ENCODE measurements around the gene C1orf198.

Gene C1orf198

DNA sequence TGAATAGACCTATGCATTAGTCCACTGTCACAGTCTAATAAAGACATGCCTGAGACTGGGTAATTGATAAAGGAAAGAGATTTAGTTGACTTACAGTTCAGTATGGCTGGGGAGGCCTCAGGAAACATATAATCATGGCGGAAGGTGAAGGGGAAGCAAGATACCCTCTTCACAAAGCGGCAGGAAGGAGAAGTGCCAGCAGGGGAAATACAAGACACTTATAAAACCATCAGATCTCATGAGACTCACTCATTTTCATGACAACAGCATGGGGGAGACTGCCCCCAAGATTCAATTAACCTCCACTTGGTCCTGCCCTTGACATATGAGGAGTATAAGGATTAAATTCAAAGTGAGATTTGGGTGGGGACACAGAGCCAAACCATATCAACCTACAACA lies 61.8 kb downstream of the C1orf198 start:
- no peak for DNase-seq

DNA sequence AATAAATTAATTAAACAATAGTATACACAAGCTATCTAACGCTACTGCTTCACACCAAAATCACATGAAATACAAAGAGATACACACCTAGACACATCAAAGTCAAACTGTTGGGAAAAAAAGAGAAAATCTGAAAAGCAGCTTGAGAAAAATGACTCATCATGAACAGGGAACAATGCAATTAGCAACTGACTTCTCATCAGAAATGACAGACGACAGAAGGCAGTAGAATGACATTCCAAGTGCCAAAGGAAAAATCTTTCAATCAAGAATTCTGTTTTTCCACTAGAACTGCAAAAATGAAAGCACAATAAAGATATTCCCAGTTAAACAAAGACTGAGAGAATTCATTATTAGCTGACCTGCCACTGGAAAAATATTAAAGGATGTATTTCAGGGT lies 63.9 kb downstream of the C1orf198 start:
- DNase-seq, result no peak

DNA sequence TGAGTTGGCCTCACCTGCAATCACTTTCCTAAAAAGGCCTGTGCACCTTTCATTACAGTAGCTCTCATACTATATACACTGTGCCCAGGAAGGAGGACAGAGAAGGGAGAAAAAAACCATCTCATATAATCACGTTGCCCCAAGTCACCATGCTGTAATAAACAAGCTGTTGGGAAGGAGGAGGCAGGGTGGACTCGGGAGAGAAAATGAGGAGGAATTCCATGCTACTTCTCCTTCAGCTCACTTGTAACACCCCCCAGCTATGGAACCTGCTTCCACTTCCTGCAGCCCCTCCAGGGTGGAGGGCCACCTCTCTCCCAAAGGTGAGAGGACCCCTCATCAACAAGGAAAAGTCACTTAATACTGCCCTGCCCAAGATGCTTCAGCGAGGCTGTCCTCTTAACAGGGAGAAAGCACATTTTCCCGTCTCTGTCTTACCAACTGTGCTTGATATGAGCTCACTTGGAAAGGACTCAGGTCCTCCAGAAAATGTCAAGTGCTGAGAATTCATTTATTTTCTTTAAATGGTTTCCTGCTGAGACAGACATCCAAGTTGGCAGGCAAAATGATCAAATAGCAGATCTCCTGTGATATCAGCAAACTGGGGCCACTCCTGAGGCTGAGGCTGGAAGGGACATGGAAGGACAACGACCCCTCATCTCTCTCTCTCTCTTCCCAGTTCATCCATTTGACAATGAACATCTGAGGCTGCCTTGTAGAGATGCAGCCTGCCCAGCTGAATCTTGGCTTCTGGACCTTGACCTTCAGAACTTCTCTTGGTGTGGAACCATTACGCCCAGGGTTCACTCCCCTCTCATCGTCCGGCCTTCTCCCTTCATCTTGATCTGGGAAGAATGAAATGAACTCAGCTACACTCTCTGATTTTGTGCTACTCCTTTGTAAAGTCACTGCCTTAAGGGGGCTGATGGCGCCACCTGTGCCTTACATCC lies 67.2 kb downstream of the C1orf198 start:
- DNase-seq, result no peak

DNA sequence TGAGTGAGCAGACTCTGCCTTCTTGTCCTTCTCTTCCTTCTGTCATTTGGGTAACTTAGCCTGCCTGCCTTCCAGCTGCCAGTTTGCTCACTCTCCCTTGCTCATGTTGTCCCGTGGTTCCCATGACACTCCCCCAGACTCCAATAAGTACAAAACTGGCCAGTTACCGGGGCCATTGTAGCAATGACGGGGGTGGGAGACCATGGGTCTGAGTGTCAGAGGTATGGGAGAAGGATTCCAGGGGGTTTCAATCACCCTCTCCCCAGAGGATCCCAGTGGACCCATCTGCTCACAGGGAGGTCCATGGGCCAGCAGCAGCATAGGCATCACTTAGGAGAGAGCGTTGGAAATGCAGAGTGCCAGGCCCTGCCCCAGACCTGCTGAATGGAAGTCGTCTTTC lies 69.8 kb downstream of the C1orf198 start:
- no peak for DNase-seq

DNA sequence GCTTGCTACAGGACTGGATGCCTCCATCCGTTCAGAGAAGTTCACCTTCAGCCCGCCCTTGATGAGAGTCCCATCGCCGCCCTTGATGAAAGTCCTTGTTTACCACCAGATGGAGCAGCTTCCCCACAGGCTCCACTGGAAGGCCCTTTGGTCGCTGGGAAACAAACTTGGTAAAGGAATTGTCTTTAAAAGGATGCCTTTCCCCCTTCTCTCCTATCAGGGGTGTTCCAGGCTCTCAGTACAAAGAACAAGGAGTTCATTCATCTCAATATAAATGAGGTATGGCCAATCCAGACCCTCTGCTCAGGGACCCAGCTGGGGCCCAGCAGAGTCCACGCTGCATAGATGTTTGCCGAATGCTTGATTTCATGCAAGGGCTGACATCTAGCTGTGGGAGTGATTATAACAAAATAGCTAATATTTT lies 70.4 kb downstream of the C1orf198 start:
- DNase-seq, result peak; percentile 24

DNA sequence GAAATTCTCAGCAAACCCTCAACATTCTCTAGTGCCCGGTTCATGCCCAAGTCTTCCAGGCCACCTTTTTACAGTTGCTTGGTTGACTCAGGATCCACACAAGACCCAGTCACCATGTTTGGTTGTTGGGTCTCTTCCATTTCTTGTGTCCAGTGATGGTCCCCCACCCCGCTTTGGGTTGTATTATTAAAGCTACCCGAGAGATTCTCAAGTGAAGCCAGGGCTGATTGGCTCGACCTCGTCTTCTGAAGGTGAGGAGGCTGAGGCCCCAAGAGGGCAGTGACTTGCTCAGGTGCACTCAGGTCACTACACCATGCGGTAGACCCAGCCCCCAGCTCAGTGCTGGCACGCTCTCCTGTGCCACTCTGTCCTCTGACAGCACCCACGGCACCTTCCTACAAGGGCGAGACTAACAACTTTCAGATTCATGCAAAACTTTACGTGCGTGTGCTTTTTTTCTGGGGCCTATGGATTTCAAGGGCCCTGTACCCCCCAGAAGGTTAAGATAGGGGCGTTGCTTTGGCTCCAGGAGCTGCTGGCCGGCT lies 70.9 kb downstream of the C1orf198 start:
- DNase-seq, result no peak

DNA sequence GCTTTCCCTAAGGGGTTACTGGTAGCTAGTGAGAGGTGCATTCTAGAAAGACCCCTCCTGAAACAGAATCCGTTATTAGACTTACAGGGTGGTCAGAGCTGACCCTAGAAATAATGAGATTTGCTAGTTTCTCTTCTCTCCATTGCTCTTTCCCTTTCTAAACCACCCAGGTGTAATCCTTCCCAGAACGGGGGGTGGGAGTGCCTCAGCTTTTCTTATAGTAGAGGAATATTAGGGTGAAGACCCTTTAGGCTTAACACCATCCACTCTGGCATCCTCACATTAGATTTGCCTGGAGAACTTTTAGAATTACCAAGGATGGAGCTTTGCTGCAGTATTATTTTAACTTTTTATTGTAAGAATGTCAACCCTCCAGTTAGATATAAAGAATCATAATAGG lies 71.7 kb downstream of the C1orf198 start:
- no peak for DNase-seq

DNA sequence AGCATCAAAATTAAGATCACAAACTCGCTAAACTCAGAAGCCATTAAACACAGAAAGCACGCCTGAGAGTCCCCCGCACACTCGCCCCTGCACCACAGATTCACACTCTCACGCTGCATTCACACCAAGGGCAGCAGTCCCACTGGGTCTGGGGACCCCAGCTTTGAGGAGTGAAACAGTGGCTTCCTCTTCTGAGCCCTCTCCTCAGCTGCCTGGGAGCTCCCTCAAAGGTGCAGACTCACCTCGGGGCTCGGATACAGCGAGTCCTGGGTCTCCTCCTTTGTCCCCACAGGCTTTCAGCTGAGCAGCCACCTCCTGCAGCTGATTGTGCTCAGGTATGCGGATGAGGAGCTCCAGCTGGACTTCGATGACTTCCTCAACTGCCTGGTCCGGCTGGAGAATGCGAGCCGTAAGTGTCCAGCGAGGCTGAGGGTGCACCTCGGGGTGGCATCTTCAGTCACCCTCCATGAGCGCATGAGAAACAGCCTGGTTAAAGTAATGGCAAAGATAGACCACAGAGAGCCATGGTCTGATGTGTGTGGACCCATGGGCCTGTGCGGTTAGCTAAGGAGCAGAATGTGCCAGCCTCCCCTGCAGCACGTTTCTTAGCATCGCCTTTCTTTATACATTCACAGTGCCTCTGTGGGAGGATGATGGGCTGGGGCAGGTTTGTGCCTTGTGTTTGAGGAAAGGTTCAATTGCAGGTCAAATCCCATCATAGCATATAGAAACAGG lies 73.3 kb downstream of the C1orf198 start:
- no peak for DNase-seq

DNA sequence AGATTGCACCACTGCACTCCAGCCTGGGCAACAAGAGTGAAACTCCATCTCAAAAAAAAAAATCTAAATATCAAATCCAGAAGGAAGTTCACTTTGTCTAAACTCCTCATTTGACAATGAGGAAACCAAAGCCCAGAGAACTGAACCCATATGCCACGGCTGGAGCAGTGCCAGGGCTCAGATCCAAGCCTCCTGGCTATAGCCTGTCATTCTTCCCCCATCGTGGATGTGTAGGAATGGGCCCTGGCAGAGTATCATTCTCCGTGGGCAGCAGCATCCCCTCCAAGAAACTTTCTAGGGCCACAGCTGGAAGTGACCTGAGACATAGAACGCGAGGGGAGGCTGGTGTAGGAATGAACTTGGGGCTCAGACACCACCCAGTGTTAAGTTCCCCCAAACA lies 73.9 kb downstream of the C1orf198 start:
- no peak for DNase-seq

DNA sequence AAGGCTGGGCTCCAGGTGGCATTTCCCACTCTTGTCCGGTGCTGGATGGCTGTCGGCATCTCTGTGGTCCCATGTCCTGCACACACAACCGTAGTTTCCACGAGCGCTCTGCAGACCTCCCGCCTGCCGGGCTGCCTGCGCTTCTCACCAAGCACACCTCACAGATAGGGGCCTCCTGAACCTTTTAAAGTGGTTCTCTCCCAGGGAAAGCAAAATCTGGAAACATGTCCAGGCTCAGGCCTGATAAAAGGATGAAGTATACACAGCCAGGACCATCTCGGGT lies 74.9 kb downstream of the C1orf198 start:
- DNase-seq, result no peak

DNA sequence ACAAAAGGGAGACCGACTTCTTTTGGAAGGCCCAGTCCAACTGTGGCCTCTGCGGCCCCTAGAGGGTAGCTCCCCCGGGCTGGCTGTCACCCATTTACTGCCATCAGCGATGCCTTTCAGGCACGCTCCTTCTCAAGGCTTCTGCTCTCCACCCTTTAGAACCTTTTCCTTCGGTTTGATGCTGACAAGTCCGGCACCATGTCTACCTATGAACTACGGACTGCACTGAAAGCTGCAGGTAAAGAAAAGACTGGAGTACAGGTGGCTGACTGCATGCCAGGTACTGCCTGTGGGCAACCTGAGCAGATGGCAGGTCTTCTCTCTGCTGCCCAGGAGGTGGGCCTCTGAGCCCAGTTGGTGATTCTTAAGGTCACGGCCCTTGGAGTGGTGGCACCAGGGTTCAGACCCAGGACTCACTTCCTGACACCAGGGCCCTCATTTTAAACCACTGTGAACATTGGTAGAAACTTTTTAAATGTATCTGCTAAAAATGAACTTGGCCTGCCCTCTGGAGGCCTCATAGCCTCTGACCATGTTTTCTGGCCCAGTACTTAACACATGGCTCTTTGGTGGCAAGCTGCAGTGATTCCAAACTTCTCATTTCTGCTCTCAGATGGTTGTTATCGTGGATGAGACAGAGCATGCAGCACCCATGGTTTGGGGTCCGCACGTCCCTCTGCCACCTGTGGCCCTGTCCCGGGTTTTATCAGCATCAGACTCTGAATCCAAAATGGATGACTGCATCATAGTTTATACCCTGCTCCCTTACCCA lies 75.4 kb downstream of the C1orf198 start:
- no peak for DNase-seq

DNA sequence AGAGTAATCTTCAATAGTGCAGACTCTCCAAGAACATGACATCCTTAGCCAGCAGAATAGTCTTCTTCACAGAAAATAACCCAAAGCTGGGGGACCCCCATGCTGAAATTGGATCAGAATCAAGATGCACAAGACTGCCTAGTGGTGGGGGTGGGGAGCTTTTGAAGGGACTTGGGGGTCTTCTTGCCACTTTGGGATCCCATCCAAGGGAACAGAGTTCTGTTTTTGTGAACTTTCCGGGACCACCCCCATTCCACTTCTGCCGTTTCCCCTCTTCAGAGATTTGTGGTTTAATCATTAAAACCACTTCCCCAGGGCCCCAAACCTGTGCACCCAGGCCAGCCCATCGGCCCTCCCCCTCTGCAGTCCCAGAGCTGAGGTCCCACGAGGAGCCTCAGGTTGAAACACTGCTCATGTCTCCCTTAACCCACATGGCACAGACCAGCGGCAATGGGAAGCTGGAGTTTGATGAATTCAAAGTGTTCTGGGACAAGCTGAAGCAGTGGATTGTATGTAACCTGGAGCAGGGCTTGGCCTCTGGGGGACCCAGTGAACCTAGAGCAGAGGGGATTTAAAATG lies 76.2 kb downstream of the C1orf198 start:
- DNase-seq, result no peak

DNA sequence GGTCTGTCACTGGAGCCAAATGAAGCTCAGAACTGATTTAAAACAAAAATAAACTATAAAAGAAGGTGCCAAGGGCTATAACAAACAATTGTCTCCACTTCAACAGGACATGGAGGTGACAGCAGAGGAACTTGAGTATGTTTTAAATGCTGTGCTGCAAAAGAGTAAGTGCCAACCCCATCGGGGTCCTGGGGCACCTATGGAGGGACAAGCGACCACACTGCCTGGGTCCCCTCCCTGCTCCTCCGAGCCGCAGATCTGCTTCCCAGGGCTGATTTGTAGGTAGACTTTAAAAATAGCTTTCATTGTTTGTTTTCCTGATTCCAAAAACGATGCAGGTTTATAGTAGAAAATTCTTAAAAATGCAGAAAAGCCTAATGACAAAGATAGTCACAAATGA lies 78.3 kb downstream of the C1orf198 start:
- DNase-seq, result no peak

DNA sequence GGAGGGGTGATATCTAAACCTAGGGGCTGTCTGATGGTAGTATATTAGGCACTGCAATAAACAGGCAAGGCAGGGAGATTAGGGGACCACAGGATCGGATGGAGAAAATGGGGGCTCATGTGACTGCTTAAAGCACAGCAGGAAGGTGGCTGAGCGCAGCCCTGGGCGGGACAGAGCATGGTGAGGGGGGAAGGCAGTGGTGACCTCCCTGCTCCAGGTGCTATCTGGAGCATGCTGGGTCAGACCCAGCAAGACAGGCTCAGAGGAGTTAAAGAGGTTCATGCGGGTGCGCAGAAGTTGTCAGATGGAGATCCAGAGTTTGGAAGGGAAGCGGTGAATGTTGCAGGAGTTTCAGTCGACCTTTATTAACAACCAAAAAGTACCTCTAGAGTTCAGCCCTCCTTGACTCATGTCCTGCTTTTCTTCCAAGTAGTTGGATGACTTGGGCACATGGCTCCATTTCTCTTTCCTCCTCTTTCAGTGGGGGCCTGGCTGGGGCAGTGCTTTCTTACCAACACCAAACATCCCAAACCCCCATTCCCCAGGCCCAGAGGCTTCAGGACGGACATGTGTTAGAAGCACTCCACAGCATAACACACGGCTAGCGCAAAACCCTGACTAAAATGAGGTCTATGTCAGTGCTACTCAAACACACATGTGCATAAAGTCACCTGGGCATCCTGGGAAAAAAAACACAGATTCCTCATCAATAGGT lies 79.6 kb downstream of the C1orf198 start:
- DNase-seq, result no peak

DNA sequence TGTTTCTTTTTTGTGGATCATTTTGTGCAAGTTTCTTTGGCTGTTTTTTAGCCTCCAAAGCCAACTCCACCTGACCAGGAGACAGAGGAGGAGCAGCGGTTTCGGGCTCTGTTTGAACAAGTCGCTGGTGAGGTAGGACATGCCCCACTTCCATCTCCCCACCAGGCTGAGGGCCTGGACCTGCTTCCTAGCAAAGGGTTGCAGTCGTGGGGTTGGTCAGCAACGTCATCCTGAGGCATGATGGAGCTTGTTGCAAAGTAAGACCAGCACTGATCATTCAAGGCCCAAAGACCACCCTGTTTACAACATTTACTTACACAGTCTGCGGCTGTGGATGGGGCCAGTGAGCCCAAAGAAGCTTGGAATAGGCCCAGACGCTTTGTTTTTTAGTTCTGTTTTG lies 80.8 kb downstream of the C1orf198 start:
- no peak for DNase-seq

All from MV-4-11 (cell line).